GM21360 (cell line): ENCODE results near the gene GCLM.
A peak's percentile ranks its signal among the peaks of the same experiment; 100 is the strongest.
"Not testable (repeated sequence)": the region's sequence is repeated elsewhere in the genome, so short reads cannot be mapped to it uniquely, and the experiment has no call there.

Experiments
- ATAC-seq: cut with Tn5 transposase; IDR thresholded peaks from one replicate; pipeline ENCODE4 v1.9.1; 2021; ENCODE audit warnings: mild to moderate bottlenecking, moderate library complexity; ENCODE audit not compliant: unreplicated experiment

The GCLM gene

GRCh38 chr1:93899543-93900207 is 9.6 kb downstream of the GCLM start:
- ATAC-seq: no peak

- ATAC-seq: no peak
Observed at GRCh38 chr1:93888900-93889299, 20.3 kb downstream of the GCLM start.

- ATAC-seq: no peak
Observed at GRCh38 chr1:93882269-93882668, 27.0 kb downstream of the GCLM start.

GRCh38 chr1:93880731-93881130 is 28.5 kb downstream of the GCLM start:
- no peak for ATAC-seq

- peak; percentile 89 for ATAC-seq
Observed at GRCh38 chr1:93878889-93879586, 30.2 kb downstream of the GCLM start, which contains the start of gene DNTTIP2. Gene DNTTIP2 (minus strand): TSS chr1:93879206. CDS start chr1:93879148, 58 bp downstream.

GRCh38 chr1:93878501-93878888 is 30.7 kb downstream of the GCLM start:
- peak; percentile 63 for ATAC-seq

- ATAC-seq: no peak
Observed at GRCh38 chr1:93877529-93877928, 31.7 kb downstream of the GCLM start.

- ATAC-seq: no peak
Observed at GRCh38 chr1:93876244-93876643, 33.0 kb downstream of the GCLM start.

GRCh38 chr1:93874025-93874651 is 35.1 kb downstream of the GCLM start:
- ATAC-seq: no peak

GRCh38 chr1:93871366-93871765 is 37.9 kb downstream of the GCLM start:
- no peak for ATAC-seq

- no peak for ATAC-seq
Observed at GRCh38 chr1:93869653-93870052, 39.6 kb downstream of the GCLM start.

GRCh38 chr1:93868492-93868891 is 40.7 kb downstream of the GCLM start:
- not testable (repeated sequence) for ATAC-seq

- ATAC-seq: no peak
Observed at GRCh38 chr1:93865253-93865652, 44.0 kb downstream of the GCLM start.

- no peak for ATAC-seq
Observed at GRCh38 chr1:93864175-93864574, 45.1 kb downstream of the GCLM start.

GRCh38 chr1:93857653-93858052 is 51.6 kb downstream of the GCLM start:
- not testable (repeated sequence) for ATAC-seq

GRCh38 chr1:93855983-93856382 is 53.2 kb downstream of the GCLM start:
- not testable (repeated sequence) for ATAC-seq

- ATAC-seq: no peak
Observed at GRCh38 chr1:93853940-93854339, 55.3 kb downstream of the GCLM start.

- no peak for ATAC-seq
Observed at GRCh38 chr1:93851878-93852277, 57.4 kb downstream of the GCLM start.

- no peak for ATAC-seq
Observed at GRCh38 chr1:93851327-93851712, 57.9 kb downstream of the GCLM start.

GRCh38 chr1:93850687-93851326 is 58.4 kb downstream of the GCLM start:
- not testable (repeated sequence) for ATAC-seq

GRCh38 chr1:93848350-93848883 is 60.8 kb downstream of the GCLM start:
- no peak for ATAC-seq
